H1 (cell line): ENCODE data around the gene TMEM135. TPM values are rescaled to one million over a fixed set of nuclear protein-coding genes. Genes with fewer than 3 reads are reported as not detected.

Experiments used
- CTCF ChIA-PET: fragments of 300-600 bp; sonication (Branson Sonifier 250); formaldehyde crosslinking; loops from one replicate; lab custom pipeline; 2021; ENCODE audit not compliant: partially characterized antibody; lab: Charles Lee
- POLR2A ChIA-PET: fragments of 300-600 bp; sonication (Branson Sonifier 250); formaldehyde crosslinking; loops from one replicate; lab custom pipeline; 2021; ENCODE audit warnings: inconsistent platforms; ENCODE audit not compliant: partially characterized antibody; lab: Charles Lee
- DNase-seq, 2 experiments: peaks; one replicate each; pipeline versions ENCODE4 v3.0.0 to v3.0.0-alpha.2; 2010 to 2022; ENCODE audit warnings: low spot score in 2 of 2, low read depth in 1 of 2, mixed read lengths in 1 of 2
- FAIRE-seq: peaks from 2 replicates; lab custom pipeline; 2011; peaks lifted over from hg19 to GRCh38; lab: Jason Lieb, UNC
- H2AFZ ChIP-seq: 2 replicates; pipeline ENCODE4 v1.8.1; 2012; ENCODE audit warnings: low read length, inconsistent platforms
- H2AK5ac ChIP-seq: 2 replicates; pipeline ENCODE4 v1.6.1; 2013; ENCODE audit warnings: low read depth, low read length
- H2BK120ac ChIP-seq: replicated peaks from 2 replicates; pipeline ENCODE3; 2013; ENCODE audit warnings: low read depth, low read length, inconsistent platforms
- H2BK12ac ChIP-seq: 2 replicates; pipeline ENCODE4 v1.6.1; 2013; ENCODE audit warnings: low read depth, low read length
- H2BK15ac ChIP-seq: 2 replicates; pipeline ENCODE4 v1.6.1; 2013; ENCODE audit warnings: low read length
- H2BK20ac ChIP-seq: 2 replicates; pipeline ENCODE4 v1.6.1; 2013; ENCODE audit warnings: low read length
- H2BK5ac ChIP-seq: 2 replicates; pipeline ENCODE4 v1.6.1; 2013; ENCODE audit warnings: low read depth, low read length
- H3K14ac ChIP-seq: 2 replicates; pipeline ENCODE4 v1.6.1; 2013; ENCODE audit warnings: inconsistent platforms; ENCODE audit not compliant: insufficient read length
- H3K18ac ChIP-seq: 2 replicates; pipeline ENCODE4 v1.6.1; 2013; ENCODE audit warnings: low read length; ENCODE audit errors: extremely low read depth
- H3K23ac ChIP-seq: 2 replicates; pipeline ENCODE4 v1.6.1; 2013; ENCODE audit warnings: inconsistent platforms; ENCODE audit not compliant: insufficient read length
- H3K23me2 ChIP-seq: 2 replicates; pipeline ENCODE4 v1.6.1; 2013; ENCODE audit warnings: low read depth, low read length
- H3K27ac ChIP-seq: 2 replicates; pipeline ENCODE4 v1.6.1; 2011; ENCODE audit warnings: low read depth, low read length, inconsistent platforms
- H3K27me3 ChIP-seq, 4 experiments: replicated peaks in 1 of 4; 1 replicate in 1 of 4; 2 replicates in 3 of 4; pipeline versions ENCODE4 v1.6.1 to v1.8.1; 2011 to 2013; ENCODE audit warnings: low read length in 3 of 4, mild to moderate bottlenecking in 3 of 4, inconsistent platforms in 2 of 4, mixed read lengths in 2 of 4, moderate library complexity in 1 of 4; ENCODE audit not compliant: control insufficient read depth in 3 of 4, insufficient read depth in 3 of 4; ENCODE audit errors: extremely low read depth in 1 of 4
- H3K36me3 ChIP-seq, 4 experiments: 2 replicates each; pipeline versions ENCODE4 v1.6.1 to v1.8.1; 2011 to 2013; ENCODE audit warnings: mild to moderate bottlenecking in 4 of 4, low read length in 3 of 4, moderate library complexity in 2 of 4, control low read depth in 1 of 4, inconsistent platforms in 1 of 4; ENCODE audit not compliant: insufficient read depth in 4 of 4, control insufficient read depth in 2 of 4
- H3K4ac ChIP-seq: replicated peaks from 2 replicates; pipeline ENCODE3; 2013; ENCODE audit warnings: low read length, low read depth, mixed read lengths, inconsistent platforms; ENCODE audit not compliant: insufficient read length
- H3K4me1 ChIP-seq, 4 experiments: replicated peaks in 1 of 4; 1 replicate in 1 of 4; 2 replicates in 3 of 4; pipeline versions ENCODE4 v1.6.1 to v1.8.1; 2011 to 2013; ENCODE audit warnings: low read length in 3 of 4, inconsistent platforms in 2 of 4, mixed read lengths in 1 of 4; ENCODE audit not compliant: insufficient read depth in 4 of 4, control insufficient read depth in 3 of 4
- H3K4me2 ChIP-seq, 2 experiments: 2 replicates each; pipeline versions ENCODE4 v1.6.1 to v1.8.1; 2011 to 2013; ENCODE audit warnings: low read depth in 2 of 2, low read length in 2 of 2, control low read depth in 1 of 2, inconsistent platforms in 1 of 2, mild to moderate bottlenecking in 1 of 2; ENCODE audit not compliant: insufficient read depth in 1 of 2
- H3K4me3 ChIP-seq, 4 experiments: fragments of 200-600, 300-600 bp in 1 of 4; sonication (generic), shearing (Covaris generic), sonication (Bioruptor Twin) in 1 of 4; 2 replicates each; pipeline versions ENCODE4 v1.5.1 to v1.8.1; 2011 to 2016; ENCODE audit warnings: low read length in 4 of 4, low read depth in 3 of 4, control low read depth in 2 of 4, inconsistent platforms in 2 of 4, mild to moderate bottlenecking in 2 of 4, mixed read lengths in 1 of 4, moderate library complexity in 1 of 4; ENCODE audit not compliant: insufficient read depth in 2 of 4; ENCODE audit errors: extremely low read depth in 1 of 4
- H3K56ac ChIP-seq: replicated peaks from 2 replicates; pipeline ENCODE3; 2013; ENCODE audit warnings: low read depth, mild to moderate bottlenecking, mixed read lengths, low read length, inconsistent platforms; ENCODE audit not compliant: insufficient read length
- H3K79me1 ChIP-seq: 2 replicates; pipeline ENCODE4 v1.6.1; 2013; ENCODE audit warnings: low read depth, low read length, control low read depth
- H3K79me2 ChIP-seq, 2 experiments: 2 replicates each; pipeline versions ENCODE4 v1.6.1 to v1.8.1; 2012 to 2013; ENCODE audit warnings: low read length in 2 of 2, mild to moderate bottlenecking in 2 of 2, inconsistent platforms in 1 of 2; ENCODE audit not compliant: insufficient read depth in 2 of 2, control insufficient read depth in 1 of 2
- H3K9ac ChIP-seq, 4 experiments: replicated peaks in 1 of 4; 1 replicate in 1 of 4; 2 replicates in 3 of 4; pipeline versions ENCODE4 v1.6.1 to v1.8.1; 2011 to 2013; ENCODE audit warnings: low read depth in 3 of 4, low read length in 3 of 4, control low read depth in 2 of 4, mild to moderate bottlenecking in 2 of 4, moderate library complexity in 2 of 4, inconsistent platforms in 1 of 4; ENCODE audit errors: extremely low read depth in 1 of 4
- H3K9me3 ChIP-seq, 2 experiments: 2 replicates each; pipeline versions ENCODE4 v1.6.1 to v1.8.1; 2012 to 2013; ENCODE audit warnings: mild to moderate bottlenecking in 2 of 2, moderate library complexity in 2 of 2, control low read depth in 1 of 2, inconsistent platforms in 1 of 2, low read depth in 1 of 2, low read length in 1 of 2, mixed read lengths in 1 of 2; ENCODE audit not compliant: insufficient read depth in 2 of 2
- H4K20me1 ChIP-seq, 2 experiments: replicated peaks in 1 of 2; 2 replicates each; pipeline versions ENCODE3 to v1.8.1; 2011 to 2013; ENCODE audit warnings: inconsistent platforms in 2 of 2, low read length in 2 of 2, mild to moderate bottlenecking in 1 of 2; ENCODE audit not compliant: insufficient read depth in 2 of 2, control insufficient read depth in 1 of 2
- H4K5ac ChIP-seq: 2 replicates; pipeline ENCODE4 v1.6.1; 2013; ENCODE audit warnings: low read length, low read depth, mixed read lengths, inconsistent platforms; ENCODE audit not compliant: insufficient read length
- H4K8ac ChIP-seq: 2 replicates; pipeline ENCODE4 v1.8.0; 2013; ENCODE audit warnings: mild to moderate bottlenecking, moderate library complexity, low read length, inconsistent platforms; ENCODE audit not compliant: insufficient read depth; ENCODE audit errors: extremely low read depth
- H4K91ac ChIP-seq: replicated peaks from 2 replicates; pipeline ENCODE3; 2013; ENCODE audit warnings: low read length, mixed read lengths, inconsistent platforms; ENCODE audit not compliant: insufficient read length
- BCL11A ChIP-seq, 2 experiments: IDR thresholded peaks; one replicate each; pipeline ENCODE4 v1.6.1; 2011; ENCODE audit warnings: low read depth in 2 of 2, low read length in 2 of 2, mild to moderate bottlenecking in 2 of 2
- WGBS, 2 experiments: shearing (Covaris generic) in 1 of 2; methylation state at CpG; one replicate each; pipeline versions ENCODE4 v1.1.6 to v1.1.7; 2013 to 2015; ENCODE audit warnings: low lambda C conversion rate in 2 of 2, mixed read lengths in 2 of 2, inconsistent platforms in 1 of 2, low coverage in 1 of 2, missing lambda C conversion rate in 1 of 2; ENCODE audit not compliant: insufficient replicate concordance in 2 of 2, insufficient coverage in 1 of 2, insufficient read length in 1 of 2; ENCODE audit errors: extremely low coverage in 1 of 2, missing lambda C conversion rate in 1 of 2; 5-methylcytosine and 5-hydroxymethylcytosine counted together
- polyA plus RNA-seq, 7 experiments: library from polyadenylated mRNA; depleted of rRNA in 3 of 7; stranded (reverse) in 5 of 7; unstranded in 2 of 7; fragments of >200 nt in 5 of 7; fragments of 200-250 nt in 2 of 7; gene quantifications; 1 replicate in 5 of 7; 2 replicates in 1 of 7; 4 replicates in 1 of 7; pipeline versions ENCODE4 v1.2.1 to v1.2.3, GENCODE V29; 2011 to 2013; ENCODE audit warnings: missing spikeins in 2 of 7, mixed read lengths in 2 of 7
- total RNA-seq: library from RNA; stranded (reverse); fragmentation: NEBNext Ultra II Directional; extraction: Animal tissue kit (Norgen Biotek cat#: 25700); gene quantifications from 2 replicates; pipeline ENCODE4 v1.2.1, GENCODE V29; 2021

TMEM135 gene
- total and polyA plus RNA-seq, 2 of the 8 experiments (the other 6 are each of a cell fraction or from before 2014, with no cell fraction given) = 9.3 to 31.3 TPM

- H3K27me3 ChIP-seq = no peaks in the 10 kb centered on the region
- no peaks in the 10 kb centered on the region for H3K36me3 ChIP-seq
- WGBS, 2 experiments = 90% methylated on average over 4 of the region's 4 CpGs; no CpG with 5 or more reads in 1 of the 2 experiments
- H4K5ac ChIP-seq = no peak overlapping the region
- no peak overlapping the region for H3K14ac ChIP-seq
- H2AK5ac ChIP-seq = no peak overlapping the region
- H3K4me2 ChIP-seq = no peak overlapping the region
- no peak overlapping the region for H2AFZ ChIP-seq
- H3K27ac ChIP-seq = no peak overlapping the region
- CTCF ChIA-PET = interaction anchor here (1.0 to 6.0 kb wide), 7 partner anchors 14 to 417 kb away, joined by 3 to 192 read pairs (median 3); no protein-coding TSS in a partner anchor
- H3K79me2 ChIP-seq = no peaks in the 10 kb centered on the region
- no peak overlapping the region for H2BK5ac ChIP-seq
- H2BK120ac ChIP-seq = no peak overlapping the region
- FAIRE-seq (no peak), DNase-seq (no peak)
- POLR2A ChIA-PET = no interaction called here
- H3K18ac ChIP-seq = no peak overlapping the region
- no peak overlapping the region for H2BK15ac ChIP-seq
- H3K4me1 ChIP-seq = no peaks in the 10 kb centered on the region
- no peak overlapping the region for H3K23ac ChIP-seq
- no peaks in the 10 kb centered on the region for H3K9me3 ChIP-seq
- H2BK20ac ChIP-seq = no peak overlapping the region
- H3K4ac ChIP-seq = no peak overlapping the region
- no peaks in the 10 kb centered on the region for H3K79me1 ChIP-seq
- no peaks in the 10 kb centered on the region for H4K20me1 ChIP-seq
- H4K91ac ChIP-seq = no peak overlapping the region
- H3K9ac ChIP-seq = no peak overlapping the region
- no peaks in the 10 kb centered on the region for H3K23me2 ChIP-seq
- no peak for TF ChIP-seq BCL11A (IDR thresholded peaks at IDR 0.05; ENCODE audit: low read depth in 2 of 2, low read length in 2 of 2)
- no peak overlapping the region for H3K56ac ChIP-seq
- H2BK12ac ChIP-seq = no peak overlapping the region
- no peak overlapping the region for H3K4me3 ChIP-seq
- H4K8ac ChIP-seq = no peak overlapping the region
Measured at GRCh38 chr11:87356428-87356827, 318.7 kb downstream of the TMEM135 start.
